Left ventricle myocardium inferior (tissue), 1 donor: ENCODE measurements around the gene PIP4K2C. TPM values are rescaled to one million over a fixed set of nuclear protein-coding genes. Genes with fewer than 3 reads are reported as not detected.
A peak's percentile ranks its signal among the peaks of the same experiment; 100 is the strongest.

Source experiments
- DNase-seq: peaks from one replicate; pipeline ENCODE4 v3.0.0-alpha.2; 2020
- H3K27ac ChIP-seq: fragments of 200-600 bp; replicated peaks from 2 replicates; pipeline ENCODE4 v1.8.0; 2021
- H3K27me3 ChIP-seq: fragments of 200-600 bp; 2 replicates; pipeline ENCODE4 v1.8.0; 2021; ENCODE audit warnings: low read depth
- H3K36me3 ChIP-seq: fragments of 200-600 bp; 2 replicates; pipeline ENCODE4 v1.8.0; 2021
- H3K4me1 ChIP-seq: fragments of 200-600 bp; 2 replicates; pipeline ENCODE4 v1.8.0; 2021
- H3K4me3 ChIP-seq: fragments of 200-600 bp; 2 replicates; pipeline ENCODE4 v1.8.0; 2021; ENCODE audit warnings: mild to moderate bottlenecking, moderate library complexity
- H3K9me3 ChIP-seq: fragments of 200-600 bp; replicated peaks from 2 replicates; pipeline ENCODE4 v1.8.0; 2021
- CTCF ChIP-seq: fragments of 200-600 bp; IDR thresholded peaks from 2 replicates; pipeline ENCODE4 v1.8.0; 2021; ENCODE audit warnings: antibody characterized with exemption, mild to moderate bottlenecking, borderline replicate concordance
- intact Hi-C: fragments of 100-400 bp; cut with micrococcal nuclease; formaldehyde crosslinking; loops from one replicate; pipeline ENCODE4 v1.11.0; 2022
- total RNA-seq: library from RNA; stranded (reverse); fragmentation: NEBNext Ultra II Directional; extraction: Animal tissue kit (Norgen Biotek cat#: 25700); gene quantifications from one replicate; pipeline ENCODE4 v1.2.1, GENCODE V29; 2021
- donor health status: DM: no; HTN: yes; CAD: no; lungs with severe emphysema.

Gene PIP4K2C
- total RNA-seq, 1 donor from 2014 or later, result 12.3 TPM

GRCh38 chr12:57580466-57580795 lies 10.6 kb upstream of the PIP4K2C start:
- Histone ChIP-seq H3K9me3 (no peaks in the 10 kb centered on the region), H3K4me3 (no peak overlapping the region), H3K27ac (no peak overlapping the region), H3K36me3 (no peaks in the 10 kb centered on the region), H3K27me3 (peaks cover 33% of the 10 kb centered on the region), H3K4me1 (no peaks in the 10 kb centered on the region)
- TF ChIP-seq CTCF, result no peak
- no peak for DNase-seq
- intact Hi-C loops, result loop anchor here (5.0 kb wide), 1 partner anchor 42 kb away; no protein-coding TSS in a partner anchor

GRCh38 chr12:57581802-57582201 lies 9.2 kb upstream of the PIP4K2C start:
- no peak overlapping the region for H3K27ac ChIP-seq
- DNase-seq, result no peak
- no peak overlapping the region for H3K4me3 ChIP-seq
- H3K36me3 ChIP-seq, result no peaks in the 10 kb centered on the region
- H3K9me3 ChIP-seq, result no peaks in the 10 kb centered on the region
- no peak for TF ChIP-seq CTCF
- peaks cover 35% of the 10 kb centered on the region for H3K27me3 ChIP-seq
- intact Hi-C loops, result loop anchor here (5.0 kb wide), 1 partner anchor 40 kb away; no protein-coding TSS in a partner anchor
- H3K4me1 ChIP-seq, result no peaks in the 10 kb centered on the region

- H3K27ac ChIP-seq, result no peak overlapping the region
- no peak for TF ChIP-seq CTCF
- H3K27me3 ChIP-seq, result peaks cover 41% of the 10 kb centered on the region
- H3K4me1 ChIP-seq, result no peaks in the 10 kb centered on the region
- intact Hi-C loops, result loop anchor here (5.0 kb wide), 1 partner anchor 40 kb away; no protein-coding TSS in a partner anchor
- DNase-seq, result no peak
- no peaks in the 10 kb centered on the region for H3K36me3 ChIP-seq
- H3K9me3 ChIP-seq, result no peaks in the 10 kb centered on the region
- H3K4me3 ChIP-seq, result no peak overlapping the region
Observed at GRCh38 chr12:57582440-57582839, 8.6 kb upstream of the PIP4K2C start.

- Histone ChIP-seq H3K4me1 (no peaks in the 10 kb centered on the region), H3K27me3 (peaks cover 49% of the 10 kb centered on the region), H3K9me3 (no peaks in the 10 kb centered on the region), H3K4me3 (no peak overlapping the region), H3K27ac (no peak overlapping the region), H3K36me3 (no peaks in the 10 kb centered on the region)
- no peak for DNase-seq
- TF ChIP-seq CTCF, result peak; percentile 98
- intact Hi-C loops, result loop anchor here (5.0 kb wide), 1 partner anchor 39 kb away; no protein-coding TSS in a partner anchor
Observed at GRCh38 chr12:57583008-57583831, 7.8 kb upstream of the PIP4K2C start.

GRCh38 chr12:57584050-57584449 lies 6.9 kb upstream of the PIP4K2C start:
- no peak for TF ChIP-seq CTCF
- Histone ChIP-seq H3K27me3 (peaks cover 52% of the 10 kb centered on the region), H3K4me3 (no peak overlapping the region), H3K36me3 (no peaks in the 10 kb centered on the region), H3K27ac (no peak overlapping the region), H3K4me1 (no peaks in the 10 kb centered on the region), H3K9me3 (no peaks in the 10 kb centered on the region)
- intact Hi-C loops, result loop anchor here (5.0 kb wide), 1 partner anchor 38 kb away; no protein-coding TSS in a partner anchor
- DNase-seq, result no peak
